Stimulated activated CD4-positive, alpha-beta T cell treated with anti-CD3 and anti-CD28 coated beads, Interleukin-4, amount 100 ng/mL, for 1 hour (primary cell): ENCODE data around the gene DBN1.
"Not testable (repeated sequence)": the region's sequence is repeated elsewhere in the genome, so short reads cannot be mapped to it uniquely, and the experiment has no call there.

Experiments
- DNase-seq: peaks from one replicate; pipeline ENCODE4 v3.0.0-alpha.2; 2020

Gene DBN1

GRCh38 chr5:177490992-177491391 lies 17.6 kb upstream of the DBN1 start:
- DNase-seq, result no peak

DNA sequence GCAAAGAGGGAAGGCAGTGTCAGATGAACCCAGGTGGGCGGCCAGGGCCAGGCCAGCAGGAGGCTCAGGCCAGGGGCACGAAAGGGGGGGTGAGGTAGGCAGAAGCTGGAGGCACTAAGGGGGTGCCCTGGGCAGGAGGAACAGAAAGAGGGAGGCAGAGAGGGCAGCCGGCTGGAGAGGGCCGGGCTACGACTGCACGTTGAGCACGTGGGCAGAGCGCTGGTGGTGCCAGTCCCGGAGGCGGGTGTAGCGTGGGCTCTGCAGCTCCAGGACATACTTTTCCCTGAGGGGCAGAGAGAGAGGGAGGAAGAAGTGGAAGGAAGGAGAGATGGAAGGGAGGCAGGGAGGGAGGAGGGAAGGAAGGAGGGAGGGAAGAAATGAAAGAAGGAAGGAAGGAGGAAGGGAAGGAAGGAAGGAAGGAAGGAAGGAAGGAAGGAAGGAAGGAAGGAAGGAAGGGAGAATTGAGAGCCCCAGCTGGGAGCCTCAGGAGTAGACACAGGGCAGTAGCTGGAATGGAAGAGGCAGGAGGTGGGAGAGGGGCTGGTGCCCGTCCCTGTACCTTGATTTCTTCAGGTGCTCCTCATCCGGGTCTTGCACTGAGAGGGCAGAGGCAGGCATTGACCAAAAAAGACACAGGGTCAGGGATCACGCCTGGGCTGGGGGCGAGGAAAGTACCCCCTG lies 17.0 kb upstream of the DBN1 start:
- DNase-seq, result no peak

- no peak for DNase-seq
Measured at GRCh38 chr5:177489119-177489716, 15.8 kb upstream of the DBN1 start.

GRCh38 chr5:177487975-177488374 lies 14.5 kb upstream of the DBN1 start:
- DNase-seq, result no peak

DNA sequence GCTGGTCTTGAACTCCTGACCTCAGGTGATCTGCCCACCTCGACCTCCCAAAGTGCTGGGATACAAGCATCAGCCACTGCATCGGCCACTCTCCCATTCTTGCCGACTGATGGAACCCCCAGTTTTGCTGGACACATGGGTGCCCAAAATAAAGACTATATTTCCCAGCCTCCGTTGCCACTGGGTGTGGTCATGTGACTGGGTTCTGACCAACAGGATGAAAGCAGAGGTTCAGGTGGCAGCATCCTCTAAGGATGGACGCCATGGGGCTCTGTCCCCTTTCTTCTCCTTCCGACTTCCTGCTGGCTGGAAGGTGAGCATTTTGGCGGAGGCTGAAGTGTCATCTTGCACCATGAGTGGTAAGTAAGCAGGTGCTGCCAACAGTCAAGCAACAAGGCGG lies 13.7 kb upstream of the DBN1 start:
- no peak for DNase-seq

- no peak for DNase-seq
Measured at GRCh38 chr5:177486256-177486655, 12.8 kb upstream of the DBN1 start.

- not testable (repeated sequence) for DNase-seq
Measured at GRCh38 chr5:177485753-177486152, 12.3 kb upstream of the DBN1 start.

GRCh38 chr5:177484902-177485549 lies 11.6 kb upstream of the DBN1 start:
- no peak for DNase-seq

DNA sequence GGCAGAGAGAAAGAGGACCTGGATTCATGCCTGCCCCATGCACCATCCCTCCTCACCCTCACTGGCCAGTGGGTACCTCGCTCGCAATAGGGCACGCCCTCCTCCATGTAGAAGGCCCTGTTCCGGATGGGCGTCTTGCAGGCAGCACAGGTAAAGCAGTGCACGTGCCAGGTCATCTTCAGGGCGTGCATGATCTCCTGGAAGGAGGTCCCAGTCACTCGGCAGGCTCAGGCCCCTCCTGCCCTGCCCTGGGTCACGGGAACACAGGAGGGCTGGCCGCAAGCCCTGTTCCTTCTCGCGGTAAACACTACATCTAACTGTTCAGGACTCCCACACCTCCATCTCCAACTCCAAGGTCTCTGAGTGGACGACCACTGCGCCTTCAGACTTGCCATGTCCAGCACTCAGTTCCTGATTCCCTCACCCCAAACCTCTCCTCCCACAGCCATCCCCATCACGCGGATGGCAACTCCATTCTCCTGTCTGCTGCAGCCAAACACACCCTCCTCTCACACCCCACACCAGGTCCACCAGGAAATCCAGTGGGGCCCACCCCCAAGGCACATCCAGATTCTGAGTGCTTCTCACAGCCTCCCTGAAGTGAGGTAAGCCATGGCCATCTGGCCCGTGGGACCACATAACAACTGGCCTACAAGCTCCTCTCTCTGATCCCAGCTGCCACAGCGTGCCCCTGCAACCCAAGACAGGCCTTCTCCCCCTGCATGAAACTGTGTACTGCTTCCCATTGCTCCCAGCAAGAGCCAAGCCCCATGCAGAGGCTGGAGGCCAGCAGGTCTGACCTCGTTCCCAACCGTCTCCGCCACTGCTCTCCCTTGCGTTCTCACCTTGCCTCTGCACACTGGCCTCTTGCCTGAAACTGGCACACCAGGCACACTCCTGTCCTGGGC lies 10.8 kb upstream of the DBN1 start:
- DNase-seq, result no peak

GRCh38 chr5:177483042-177483441 lies 9.6 kb upstream of the DBN1 start:
- DNase-seq, result no peak

- no peak for DNase-seq
Measured at GRCh38 chr5:177482359-177482795, 8.9 kb upstream of the DBN1 start.

DNA sequence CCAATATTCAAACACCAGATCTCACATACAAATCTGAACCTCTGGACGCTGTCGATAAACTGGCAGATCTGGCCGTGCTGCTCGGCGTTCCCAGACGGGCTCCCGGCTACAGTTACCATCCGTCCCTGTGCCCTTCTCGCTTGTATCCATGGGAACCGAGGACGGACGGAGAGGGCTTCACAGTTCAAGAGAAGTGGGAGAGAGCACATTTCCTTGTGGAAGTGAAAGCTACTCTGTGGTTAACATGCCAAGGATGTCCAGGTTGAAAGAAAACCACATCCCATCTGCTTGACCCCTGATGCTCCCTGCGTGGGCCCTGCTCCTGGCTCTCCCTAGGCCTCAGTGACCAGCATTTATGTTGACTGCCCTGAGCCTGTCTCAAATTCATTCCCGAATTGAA lies 6.3 kb upstream of the DBN1 start:
- no peak for DNase-seq

- no peak for DNase-seq
Measured at GRCh38 chr5:177478711-177479646, 5.5 kb upstream of the DBN1 start.

DNA sequence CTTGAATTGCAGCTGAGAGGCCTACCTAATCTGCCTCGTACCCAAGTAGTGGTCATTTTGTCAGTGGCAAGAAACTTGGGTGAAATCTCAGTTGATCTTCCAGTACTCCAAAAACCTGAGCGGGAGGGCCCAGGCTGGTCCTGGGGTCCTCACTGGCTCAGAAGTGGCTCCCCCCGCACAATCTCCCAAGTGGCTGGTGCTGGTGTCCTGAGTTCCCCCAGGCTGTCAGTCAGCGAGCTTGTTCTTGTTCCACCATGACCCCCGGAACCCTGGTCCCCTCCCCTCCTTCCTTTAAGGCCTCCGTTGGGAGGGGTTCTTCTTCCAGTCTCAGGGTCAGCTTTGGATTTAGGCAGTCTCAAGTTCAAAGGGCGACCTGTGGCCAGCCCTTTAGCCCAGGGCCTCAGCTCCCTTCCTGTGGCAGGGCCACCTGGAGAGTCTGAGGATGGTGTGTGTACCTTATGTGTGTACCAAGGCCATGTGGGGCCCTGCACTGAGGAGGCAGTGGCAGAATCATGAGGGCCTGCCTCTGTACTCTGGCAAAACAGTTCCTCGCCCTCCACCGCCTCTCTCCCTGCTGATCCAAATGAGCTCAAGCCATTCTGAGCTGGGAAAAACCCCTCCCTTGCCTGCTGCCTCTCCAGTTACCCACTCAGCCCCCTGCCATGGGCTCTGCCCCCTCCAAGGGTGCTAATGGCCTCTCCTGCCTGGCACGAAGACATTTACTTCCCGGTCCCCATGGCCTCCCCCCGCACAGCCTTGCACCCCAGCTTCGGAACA lies 4.5 kb upstream of the DBN1 start:
- no peak for DNase-seq

- no peak for DNase-seq
Measured at GRCh38 chr5:177476531-177477233, 3.2 kb upstream of the DBN1 start.

DNA sequence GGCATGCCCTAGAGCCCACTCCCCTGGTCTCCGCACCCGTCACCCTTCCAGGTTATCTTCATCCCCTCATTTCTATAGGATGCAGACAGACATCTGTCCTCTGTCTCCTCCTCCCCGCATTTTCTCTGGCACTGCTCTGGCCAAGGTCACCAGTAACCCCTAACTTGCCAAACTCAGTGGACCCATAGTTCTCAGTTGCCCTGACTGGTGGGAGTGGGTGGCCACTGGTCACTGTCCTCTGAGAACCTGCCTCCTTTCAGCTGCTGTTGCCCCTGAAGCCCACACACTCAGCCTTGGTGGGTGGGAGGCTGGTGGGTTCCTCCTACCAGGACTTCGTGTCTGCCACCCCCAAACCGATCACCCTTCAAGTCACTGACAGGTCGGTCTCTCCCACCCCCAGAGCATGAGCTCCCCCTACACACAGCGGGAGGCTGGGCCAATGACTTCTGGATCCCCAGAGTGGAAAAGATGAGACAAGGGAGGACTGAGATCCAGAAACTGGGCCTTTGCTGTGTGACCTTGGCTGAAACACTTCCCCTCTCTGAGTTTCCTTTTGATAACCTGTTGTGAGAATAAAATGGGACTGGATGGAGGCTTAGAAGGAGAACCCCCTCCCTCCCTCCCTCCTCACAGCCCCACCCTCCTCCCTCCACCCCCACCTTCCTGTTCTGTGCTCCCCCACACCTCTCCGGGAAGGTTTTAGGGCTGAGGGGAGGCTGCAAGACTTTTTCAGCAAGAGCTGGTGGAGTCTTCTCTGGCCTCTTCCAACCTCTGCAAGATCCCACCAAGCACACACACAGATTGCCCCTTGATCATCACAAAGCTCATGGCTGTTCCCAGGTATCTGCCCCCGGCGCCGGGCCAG lies 2.4 kb upstream of the DBN1 start:
- DNase-seq, result no peak

- DNase-seq, result no peak
Measured at GRCh38 chr5:177474846-177475562, 1.6 kb upstream of the DBN1 start.

DNA sequence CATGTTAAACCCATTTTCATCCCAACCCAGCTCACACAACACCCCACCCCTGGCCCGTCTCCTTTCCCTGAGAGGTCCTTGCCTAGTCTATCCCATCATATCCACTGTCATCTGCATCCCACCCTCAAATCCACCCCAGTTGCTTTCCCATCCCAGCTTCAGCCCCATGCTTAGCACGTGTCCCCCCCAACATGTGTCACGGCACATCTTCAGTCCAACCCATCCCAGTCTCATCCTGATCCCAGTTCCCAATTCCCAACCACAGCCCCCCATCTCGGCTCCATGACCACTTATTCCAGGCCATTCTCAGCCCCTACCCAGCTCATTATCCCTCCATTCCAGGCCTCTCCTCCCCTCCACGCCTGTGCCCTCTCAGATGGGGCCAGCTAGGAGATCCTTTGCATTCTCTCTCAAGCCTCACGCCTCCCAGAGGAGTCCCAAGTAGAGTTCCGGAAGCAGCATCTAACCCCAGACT lies 605 bp upstream of the DBN1 start:
- no peak for DNase-seq
